K562 (cell line): ENCODE data around the gene STIM1. TPM values are rescaled to one million over a fixed set of nuclear protein-coding genes. Genes with fewer than 3 reads are reported as not detected.

Experiments
- GABPA ChIP-seq: fragments of 200-800 bp; sonication (Bioruptor generic); conservative IDR thresholded peaks from 2 replicates; pipeline ENCODE4 v1.6.1; 2016; ENCODE audit warnings: low read depth, missing genetic modification characterization, missing compliant biosample characterization
- HMGXB4 ChIP-seq: sonication (generic); formaldehyde crosslinking; IDR thresholded peaks from 2 replicates; pipeline ENCODE4 v1.8.1; 2023; ENCODE audit warnings: mild to moderate bottlenecking, missing genetic modification reagents
- TBP ChIP-seq: optimal IDR thresholded peaks from 2 replicates; pipeline ENCODE3; 2011; ENCODE audit warnings: low read depth, low read length, improper control_type of control experiment
- ZBTB40 ChIP-seq, 2 experiments: fragments of 450-650 bp in 1 of 2; sonication (generic) in 1 of 2; formaldehyde crosslinking in 1 of 2; IDR thresholded peaks; 2 replicates each; pipeline versions ENCODE4 v1.7.1 to v1.9.0; 2016 to 2022; ENCODE audit warnings: inconsistent platforms in 1 of 2, mild to moderate bottlenecking in 1 of 2, missing genetic modification reagents in 1 of 2
- ZNF431 ChIP-seq: sonication (generic); formaldehyde crosslinking; IDR thresholded peaks from 2 replicates; pipeline ENCODE4 v1.8.0; 2022; ENCODE audit warnings: mild to moderate bottlenecking, missing genetic modification reagents
- polyA plus RNA-seq, 8 experiments: library from polyadenylated mRNA; depleted of rRNA in 4 of 8; stranded (reverse) in 5 of 8; unstranded in 3 of 8; fragments of >200 nt; fragmentation: Nextera tagmentation in 2 of 8; fragmentation: Illumina TruSeq in 1 of 8; extraction: Ambion mirVana in 2 of 8; extraction: Trizol in 1 of 8; gene quantifications; 2 replicates each; pipeline versions ENCODE4 v1.2.1 to v1.2.3, GENCODE V29; 2011 to 2014; ENCODE audit warnings: inconsistent platforms in 1 of 8, missing spikeins in 1 of 8
- total RNA-seq, 7 experiments: library from RNA; depleted of rRNA in 6 of 7; stranded (reverse); fragments of >200 nt in 6 of 7; fragmentation: Illumina TruSeq in 2 of 7; extraction: Trizol in 2 of 7; gene quantifications; 2 replicates each; pipeline versions ENCODE4 v1.2.1 to v1.2.3, GENCODE V29; 2011 to 2021; ENCODE audit warnings: low replicate concordance in 1 of 7

STIM1 gene
- total and polyA plus RNA-seq, 9 of the 15 experiments (the other 6 are each of a cell fraction or from before 2014, with no cell fraction given): 7.7 to 50.5 (median 22.5) TPM

GRCh38 chr11:4092026-4092425 is 236.6 kb downstream of the STIM1 start (continued):
- TF ChIP-seq ZBTB40 (IDR thresholded peaks at IDR 0.05) (peak; percentile 52; the same call in 1 of the 2 replicates), ZBTB40 (CRISPR knock-in tag; IDR thresholded peaks at IDR 0.05) (no peak), TBP (peak; percentile 23), GABPA (tag) (peak; percentile 60), ZNF431 (CRISPR knock-in tag) (no peak), HMGXB4 (no peak)
- TF ChIP-seq, all 486 proteins: peak for 7
